GM10266 (cell line): Measurements from ENCODE around the gene SETD3.

Source experiments
- DNase-seq: peaks from one replicate; pipeline ENCODE4 v3.0.0; 2012; ENCODE audit errors: extremely low spot score
- TF ChIP-seq, protein P1 (sequence below): IDR thresholded peaks from 2 replicates; pipeline ENCODE4 v1.5.1; 2012; ENCODE audit warnings: mild to moderate bottlenecking, low read depth; ENCODE audit not compliant: control insufficient read depth, insufficient read depth; ENCODE audit errors: missing control alignments

SETD3 gene

DNA sequence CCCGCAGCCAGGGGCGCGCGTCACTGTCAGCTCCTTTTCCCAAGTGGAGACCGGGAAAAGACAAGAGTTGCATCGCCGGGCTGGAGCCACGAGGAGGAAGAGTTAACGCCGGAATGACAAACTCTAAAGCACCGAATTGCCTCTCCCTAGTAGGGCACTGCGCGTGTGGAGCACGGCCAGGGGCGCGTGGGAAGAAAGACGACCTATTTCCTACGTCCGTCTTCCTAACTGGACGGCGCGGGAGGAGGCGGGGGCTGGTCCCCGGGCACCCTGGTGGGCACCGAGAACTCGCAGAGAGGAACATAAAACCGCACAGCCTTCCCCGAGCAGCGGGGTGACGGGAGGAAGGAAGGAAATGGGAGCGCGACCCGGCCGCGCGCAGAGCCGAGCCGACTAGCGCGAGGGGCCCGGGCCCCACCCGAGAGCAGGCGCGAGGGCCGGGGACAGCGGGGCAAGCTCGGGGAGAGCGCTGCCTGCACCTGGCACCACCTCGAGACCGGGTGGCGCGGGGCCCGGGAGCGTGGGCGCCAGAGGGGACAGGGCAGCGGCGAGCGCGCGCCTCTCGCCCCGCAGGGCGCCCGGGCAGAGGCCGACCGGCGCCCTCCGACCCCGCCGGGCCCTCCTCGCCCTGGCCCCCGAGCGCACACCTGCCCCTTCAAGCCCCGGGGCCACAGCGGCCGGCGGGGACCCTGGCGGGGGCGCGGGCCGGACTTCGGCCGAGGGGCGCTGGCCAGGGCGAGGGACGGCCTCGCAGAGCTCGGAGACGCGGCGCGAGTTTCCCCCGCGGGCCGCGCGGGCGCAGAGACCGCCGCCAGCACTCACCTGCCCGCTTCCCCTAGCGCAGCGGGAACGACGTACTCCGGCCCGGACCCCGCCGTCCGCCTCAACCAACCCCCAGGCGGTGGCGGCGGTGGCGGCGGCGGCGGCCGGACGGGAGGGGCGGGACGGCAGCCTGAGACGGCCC, at the start of gene SETD3:
Gene SETD3, minus strand, starts transcription at position 954 of the 964 bp plus-strand sequence. CDS start 15,054 bp downstream, outside the sequence.
- peak; percentile 47 for DNase-seq
- TF ChIP-seq, protein P1, sequence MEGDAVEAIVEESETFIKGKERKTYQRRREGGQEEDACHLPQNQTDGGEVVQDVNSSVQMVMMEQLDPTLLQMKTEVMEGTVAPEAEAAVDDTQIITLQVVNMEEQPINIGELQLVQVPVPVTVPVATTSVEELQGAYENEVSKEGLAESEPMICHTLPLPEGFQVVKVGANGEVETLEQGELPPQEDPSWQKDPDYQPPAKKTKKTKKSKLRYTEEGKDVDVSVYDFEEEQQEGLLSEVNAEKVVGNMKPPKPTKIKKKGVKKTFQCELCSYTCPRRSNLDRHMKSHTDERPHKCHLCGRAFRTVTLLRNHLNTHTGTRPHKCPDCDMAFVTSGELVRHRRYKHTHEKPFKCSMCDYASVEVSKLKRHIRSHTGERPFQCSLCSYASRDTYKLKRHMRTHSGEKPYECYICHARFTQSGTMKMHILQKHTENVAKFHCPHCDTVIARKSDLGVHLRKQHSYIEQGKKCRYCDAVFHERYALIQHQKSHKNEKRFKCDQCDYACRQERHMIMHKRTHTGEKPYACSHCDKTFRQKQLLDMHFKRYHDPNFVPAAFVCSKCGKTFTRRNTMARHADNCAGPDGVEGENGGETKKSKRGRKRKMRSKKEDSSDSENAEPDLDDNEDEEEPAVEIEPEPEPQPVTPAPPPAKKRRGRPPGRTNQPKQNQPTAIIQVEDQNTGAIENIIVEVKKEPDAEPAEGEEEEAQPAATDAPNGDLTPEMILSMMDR: no peak

DNA sequence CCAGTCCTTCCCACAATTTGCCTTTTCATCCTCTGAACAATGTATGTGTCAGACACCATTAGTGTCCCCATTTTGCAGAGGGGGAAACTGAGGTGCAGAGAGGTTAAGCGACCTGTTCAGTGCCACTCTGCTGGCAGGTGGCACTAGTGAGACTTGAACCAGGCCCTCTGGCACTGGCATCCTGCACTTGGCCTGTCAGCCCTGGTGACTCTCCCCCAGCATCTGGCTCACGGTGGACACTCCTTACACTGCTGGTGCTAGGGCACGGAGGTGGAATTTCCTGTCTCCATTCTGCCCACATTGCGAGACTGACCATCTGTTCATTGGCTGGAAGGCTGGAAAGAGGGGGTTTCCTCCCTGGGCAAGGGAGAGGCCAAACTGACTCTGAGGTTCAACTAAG, 49.2 kb upstream of the SETD3 start:
- DNase-seq: no peak
- TF ChIP-seq, protein P1: no peak

DNA sequence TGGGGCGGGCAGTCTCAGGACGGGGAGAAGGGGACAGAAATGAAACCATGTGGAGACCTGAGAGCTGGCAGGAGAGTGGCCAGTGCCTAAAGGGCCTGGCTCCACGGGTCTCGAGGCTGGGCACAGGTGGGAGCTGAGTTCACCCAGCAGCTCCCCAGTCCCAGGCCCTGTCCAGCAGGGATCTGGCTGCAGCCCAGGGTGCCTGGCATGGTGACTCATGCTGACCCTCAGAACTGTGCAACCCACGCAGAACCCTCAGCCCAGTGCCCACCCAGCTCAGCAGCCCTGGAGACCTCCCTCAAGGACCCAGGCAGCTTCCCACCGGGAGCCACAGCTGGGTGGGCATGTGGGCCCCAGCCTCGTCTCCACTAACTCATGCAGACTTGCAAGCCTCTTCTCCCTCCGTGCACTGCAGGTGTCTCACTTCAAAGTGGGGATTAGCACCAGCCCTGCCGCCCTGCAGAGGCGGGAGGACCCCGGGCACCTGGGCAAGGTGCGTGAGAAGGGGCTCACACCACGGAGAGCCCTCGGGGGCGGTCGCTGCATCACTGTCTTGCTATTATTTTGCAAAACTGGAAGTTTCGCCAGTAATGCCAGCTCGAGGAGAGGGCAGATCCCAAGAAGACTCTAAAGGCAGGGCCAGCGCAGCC, 46.9 kb upstream of the SETD3 start:
- TF ChIP-seq, protein P1: no peak
- no peak for DNase-seq

DNA sequence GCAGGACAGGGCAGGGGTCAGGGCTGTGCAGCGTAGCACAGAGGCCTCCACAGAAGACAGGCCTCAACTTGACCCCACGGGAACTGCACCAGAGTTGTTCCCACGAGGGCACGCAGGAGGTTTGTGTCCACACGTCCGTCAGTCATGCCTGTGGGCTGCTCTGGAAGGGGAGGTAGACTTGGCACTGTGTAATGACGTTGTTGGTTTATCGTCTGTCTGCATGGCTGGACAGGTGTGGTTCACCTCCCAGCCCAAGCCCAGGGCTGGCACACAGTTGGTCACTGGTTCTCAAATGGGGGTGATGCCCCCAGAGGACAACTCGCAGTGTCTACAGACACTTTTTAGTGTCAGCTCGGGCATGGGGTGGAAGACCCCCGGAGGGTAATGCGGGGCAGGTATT, 46.4 kb upstream of the SETD3 start:
- DNase-seq: no peak
- TF ChIP-seq, protein P1: no peak

DNA sequence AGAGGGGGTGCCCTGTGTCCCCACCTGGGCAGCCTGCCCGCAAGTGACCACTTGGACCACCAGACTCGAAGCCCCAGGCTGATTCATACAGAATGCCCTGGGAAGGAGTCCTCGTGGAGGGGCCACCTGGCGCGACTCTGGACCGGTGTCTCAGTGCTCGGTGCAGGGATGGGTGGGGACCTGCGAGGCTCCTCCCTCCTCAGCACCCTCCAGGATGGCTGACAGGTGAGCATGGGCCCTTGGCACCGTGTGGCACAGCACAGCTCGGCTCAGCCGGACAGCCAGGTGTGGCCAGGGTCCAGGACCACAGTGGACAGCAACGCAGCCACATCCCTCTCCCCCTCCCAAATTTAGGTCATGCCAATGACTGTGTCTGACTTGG, 45.0 kb upstream of the SETD3 start:
- no peak for DNase-seq
- TF ChIP-seq, protein P1: no peak

DNA sequence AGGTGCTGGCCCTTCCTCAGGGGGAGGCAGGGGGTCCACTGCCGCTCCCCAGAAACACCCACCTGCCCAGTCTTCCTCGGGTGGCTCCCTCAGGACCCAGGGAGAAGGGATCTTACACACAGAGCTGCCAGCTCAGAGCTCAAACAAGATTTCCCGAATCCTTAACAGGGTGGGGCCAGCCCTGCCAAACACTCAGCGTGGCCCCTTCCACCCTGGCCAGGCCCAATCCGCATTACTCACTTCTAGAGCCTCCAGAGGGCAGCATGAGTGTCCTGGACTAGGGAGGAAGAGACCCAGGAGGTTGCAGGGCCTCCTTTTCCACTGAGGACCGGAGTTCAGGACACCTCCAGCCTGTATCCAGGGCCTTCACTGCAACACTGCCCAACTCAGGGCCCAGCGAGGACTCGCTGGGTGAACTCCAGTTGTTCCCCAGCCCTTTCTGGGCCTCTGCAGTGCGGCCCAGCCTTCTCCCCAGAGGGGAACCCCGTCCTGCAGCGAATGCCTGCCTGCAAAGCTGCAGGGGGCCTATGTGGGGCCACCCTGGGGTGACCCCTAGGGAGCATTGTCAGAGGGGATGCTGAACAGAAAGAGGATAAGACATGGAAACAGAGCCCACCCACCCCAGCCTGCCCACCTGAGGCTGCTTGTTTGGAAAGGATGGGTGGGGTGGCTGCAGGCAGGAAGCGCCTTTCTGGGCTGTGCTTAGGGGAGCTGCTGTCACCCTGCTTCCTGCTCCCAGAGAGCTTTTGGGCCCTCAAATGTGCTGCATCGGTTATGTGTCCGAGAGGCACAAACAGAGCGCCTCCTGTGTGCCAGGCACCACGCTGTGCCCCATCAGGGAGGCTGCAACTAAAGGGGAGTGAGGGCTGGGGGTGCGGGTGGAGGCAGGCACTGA, 44.4 kb upstream of the SETD3 start:
- TF ChIP-seq, protein P1: peak; percentile 21

More for the DNA sequence above, 44.4 kb upstream of the SETD3 start:
- no peak for DNase-seq
